ENCODE measurements around the gene ITGB3. TPM values are rescaled to one million over a fixed set of nuclear protein-coding genes. Genes with fewer than 3 reads are reported as not detected.

The ITGB3 gene
- total and polyA plus RNA-seq, 9 of the 15 experiments (the other 6 are each of a cell fraction or from before 2014, with no cell fraction given) = 0.08 to 2.6 (median 0.62) TPM; not detected in 1

GRCh38 chr17:47218896-47219430 is 34.7 kb upstream of the ITGB3 start (continued):
- TF ChIP-seq, protein P1, sequence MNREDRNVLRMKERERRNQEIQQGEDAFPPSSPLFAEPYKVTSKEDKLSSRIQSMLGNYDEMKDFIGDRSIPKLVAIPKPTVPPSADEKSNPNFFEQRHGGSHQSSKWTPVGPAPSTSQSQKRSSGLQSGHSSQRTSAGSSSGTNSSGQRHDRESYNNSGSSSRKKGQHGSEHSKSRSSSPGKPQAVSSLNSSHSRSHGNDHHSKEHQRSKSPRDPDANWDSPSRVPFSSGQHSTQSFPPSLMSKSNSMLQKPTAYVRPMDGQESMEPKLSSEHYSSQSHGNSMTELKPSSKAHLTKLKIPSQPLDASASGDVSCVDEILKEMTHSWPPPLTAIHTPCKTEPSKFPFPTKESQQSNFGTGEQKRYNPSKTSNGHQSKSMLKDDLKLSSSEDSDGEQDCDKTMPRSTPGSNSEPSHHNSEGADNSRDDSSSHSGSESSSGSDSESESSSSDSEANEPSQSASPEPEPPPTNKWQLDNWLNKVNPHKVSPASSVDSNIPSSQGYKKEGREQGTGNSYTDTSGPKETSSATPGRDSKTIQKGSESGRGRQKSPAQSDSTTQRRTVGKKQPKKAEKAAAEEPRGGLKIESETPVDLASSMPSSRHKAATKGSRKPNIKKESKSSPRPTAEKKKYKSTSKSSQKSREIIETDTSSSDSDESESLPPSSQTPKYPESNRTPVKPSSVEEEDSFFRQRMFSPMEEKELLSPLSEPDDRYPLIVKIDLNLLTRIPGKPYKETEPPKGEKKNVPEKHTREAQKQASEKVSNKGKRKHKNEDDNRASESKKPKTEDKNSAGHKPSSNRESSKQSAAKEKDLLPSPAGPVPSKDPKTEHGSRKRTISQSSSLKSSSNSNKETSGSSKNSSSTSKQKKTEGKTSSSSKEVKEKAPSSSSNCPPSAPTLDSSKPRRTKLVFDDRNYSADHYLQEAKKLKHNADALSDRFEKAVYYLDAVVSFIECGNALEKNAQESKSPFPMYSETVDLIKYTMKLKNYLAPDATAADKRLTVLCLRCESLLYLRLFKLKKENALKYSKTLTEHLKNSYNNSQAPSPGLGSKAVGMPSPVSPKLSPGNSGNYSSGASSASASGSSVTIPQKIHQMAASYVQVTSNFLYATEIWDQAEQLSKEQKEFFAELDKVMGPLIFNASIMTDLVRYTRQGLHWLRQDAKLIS (CRISPR knock-in tag; IDR thresholded peaks at IDR 0.05) = no peak
- TF ChIP-seq NR1H2 (CRISPR knock-in tag; IDR thresholded peaks at IDR 0.05) (no peak), ZNF507 (tag; conservative IDR thresholded peaks at IDR 0.05) (no peak), ZNF224 (CRISPR knock-in tag; IDR thresholded peaks at IDR 0.05) (no peak), PKNOX1 (IDR thresholded peaks at IDR 0.05) (peak; percentile 84), SMC3 (conservative IDR thresholded peaks at IDR 0.05; ENCODE audit: insufficient read depth, low read depth, low read length) (no peak), MITF (IDR thresholded peaks at IDR 0.05) (no peak), HSF4 (CRISPR knock-in tag; IDR thresholded peaks at IDR 0.05; ENCODE audit: borderline replicate concordance) (peak; percentile 49; the same call in 1 of the 2 replicates), ZNF197 (CRISPR knock-in tag; IDR thresholded peaks at IDR 0.05; ENCODE audit: low read depth) (no peak), NUFIP1 (IDR thresholded peaks at IDR 0.05; ENCODE audit: partially characterized antibody) (no peak), BDP1 (IDR thresholded peaks at IDR 0.05; ENCODE audit: insufficient read depth, insufficient read length) (no peak), MXI1 (IDR thresholded peaks at IDR 0.05; ENCODE audit: low read depth, low read length) (0 out of 2 replicates have a peak, but pooled peaks have one; percentile 51), BRF1 (IDR thresholded peaks at IDR 0.05; ENCODE audit: borderline replicate concordance, extremely low read depth, insufficient read length) (no peak), ETS1 (conservative IDR thresholded peaks at IDR 0.05; ENCODE audit: control insufficient read depth, low read depth, low read length) (no peak), ESRRA (IDR thresholded peaks at IDR 0.05; ENCODE audit: borderline replicate concordance, low read depth) (peak; percentile 50; the same call in 1 of the 2 replicates), MIER1 (IDR thresholded peaks at IDR 0.05; ENCODE audit: low read depth) (no peak; the same call in 1 of the 2 replicates), PHB2 (IDR thresholded peaks at IDR 0.05; ENCODE audit: low read depth) (0 out of 2 replicates have a peak, but pooled peaks have one; percentile 39), PCBP2 (IDR thresholded peaks at IDR 0.05; ENCODE audit: low read depth, low read length, poor library complexity, severe bottlenecking) (no peak), SUPT5H (IDR thresholded peaks at IDR 0.05) (peak; percentile 19; the same call in 1 of the 2 replicates), THAP7 (CRISPR knock-in tag; IDR thresholded peaks at IDR 0.05) (no peak), DPF2 (IDR thresholded peaks at IDR 0.05) (peak; percentile 97)
